Germinal center (tissue), 1 donor: ENCODE measurements around the gene RRP1B.
"Not testable (repeated sequence)": the region's sequence is repeated elsewhere in the genome, so short reads cannot be mapped to it uniquely, and the experiment has no call there.

Source experiments
- DNase-seq: peaks from one replicate; pipeline ENCODE4 v3.0.0; 2012; ENCODE audit warnings: mixed read lengths, low spot score

Gene RRP1B

GRCh38 chr21:43667191-43667904, 8.0 kb downstream of the RRP1B start:
- no peak for DNase-seq

DNA sequence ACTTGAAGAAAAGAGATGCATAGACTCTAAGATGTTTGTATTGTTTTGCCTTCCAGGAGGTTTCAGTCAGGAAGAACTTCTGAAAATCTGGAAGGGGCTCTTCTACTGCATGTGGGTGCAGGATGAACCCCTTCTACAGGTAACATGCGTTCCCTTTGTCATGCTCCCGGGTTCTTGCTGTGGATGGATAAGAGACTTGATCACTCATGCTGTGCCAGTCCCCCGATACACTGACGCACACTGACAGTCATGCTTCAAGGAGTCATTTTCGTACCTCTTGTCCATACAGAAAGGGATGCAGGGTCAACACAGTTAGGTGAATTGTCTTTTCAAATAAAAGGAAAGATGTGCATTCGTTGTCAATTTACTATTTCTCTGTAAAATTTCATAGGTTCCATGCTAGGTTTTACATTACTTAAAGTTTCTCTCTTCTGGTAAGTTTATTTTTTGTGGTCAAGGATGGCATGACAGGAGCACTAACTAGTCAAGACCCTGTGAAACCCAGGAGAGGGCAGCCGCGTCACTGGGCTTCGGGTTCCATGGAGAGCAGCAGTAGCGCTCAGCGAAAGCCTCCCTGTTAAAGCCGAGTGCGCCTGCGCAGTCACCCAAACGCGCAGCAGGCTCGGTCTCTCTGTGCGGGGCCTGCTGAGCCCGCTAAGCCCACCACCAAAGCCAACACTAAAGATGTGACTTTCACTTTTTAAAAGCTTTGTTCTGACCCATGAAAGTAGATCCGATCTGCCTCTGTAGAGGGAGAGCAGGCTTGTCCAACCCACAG, 10.7 kb downstream of the RRP1B start:
- no peak for DNase-seq

GRCh38 chr21:43675871-43676270, 16.5 kb downstream of the RRP1B start:
- DNase-seq = no peak

- DNase-seq = no peak
These were observed 17.0 kb downstream of the RRP1B start for GRCh38 chr21:43676391-43676790.

DNA sequence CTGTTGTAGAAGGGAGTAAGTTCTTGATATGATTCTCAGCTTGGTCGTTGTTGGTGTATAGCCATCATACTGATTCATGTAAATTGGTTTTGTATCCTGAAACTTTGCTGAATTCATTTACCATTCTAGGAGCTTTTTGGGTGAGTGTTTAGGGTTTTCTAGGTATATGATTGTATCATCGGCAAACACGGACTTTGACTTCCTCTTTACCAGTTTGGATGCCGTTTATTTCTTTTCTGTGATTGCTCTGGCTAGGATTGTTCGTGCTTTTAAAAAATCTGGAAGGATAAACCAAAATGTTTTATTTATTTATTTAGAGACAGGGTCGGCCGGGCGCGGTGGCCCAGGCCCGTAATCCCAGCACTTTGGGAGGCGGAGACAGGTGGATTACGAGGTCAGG, 20.6 kb downstream of the RRP1B start:
- no peak for DNase-seq

- DNase-seq = not testable (repeated sequence)
These were observed 21.1 kb downstream of the RRP1B start for GRCh38 chr21:43680421-43680820.

DNA sequence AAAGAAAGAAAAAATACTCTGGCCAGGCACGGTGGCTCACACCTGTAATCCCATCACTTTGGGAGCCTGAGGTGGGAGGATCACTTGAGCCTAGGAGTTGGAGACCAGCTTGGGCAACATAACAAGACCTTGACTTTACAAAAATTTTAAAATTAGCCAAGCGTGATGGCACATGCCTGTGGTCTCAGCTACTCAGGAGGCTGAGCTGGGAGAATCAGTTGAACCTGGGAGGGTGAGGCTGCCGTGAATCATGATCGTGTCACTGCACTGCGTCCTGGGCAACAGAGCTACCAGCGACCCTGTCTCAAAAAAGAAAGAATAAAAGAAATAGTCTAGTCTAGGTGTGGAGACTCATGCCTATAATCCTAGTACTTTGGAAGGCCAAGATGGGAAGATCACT, 22.3 kb downstream of the RRP1B start:
- no peak for DNase-seq

DNA sequence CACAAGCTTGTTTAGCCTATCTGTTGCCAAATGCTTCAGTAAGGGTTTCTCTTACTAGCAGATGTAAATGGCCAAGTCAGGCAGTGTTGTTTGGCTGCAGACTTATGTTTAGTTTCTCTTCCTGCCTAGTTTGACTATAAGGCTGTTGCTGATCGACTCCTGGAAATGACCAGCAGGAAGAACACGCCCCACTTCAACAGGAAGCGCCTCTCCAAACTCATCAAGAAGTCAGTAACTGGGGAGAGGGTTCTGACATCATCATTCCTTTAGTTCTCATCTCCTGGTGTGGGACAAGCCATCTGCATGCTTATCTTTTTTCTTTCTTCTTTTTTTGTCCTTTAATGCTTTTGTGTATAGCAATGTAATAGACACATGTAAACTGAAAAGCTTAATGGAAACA, 25.1 kb downstream of the RRP1B start:
- no peak for DNase-seq

DNA sequence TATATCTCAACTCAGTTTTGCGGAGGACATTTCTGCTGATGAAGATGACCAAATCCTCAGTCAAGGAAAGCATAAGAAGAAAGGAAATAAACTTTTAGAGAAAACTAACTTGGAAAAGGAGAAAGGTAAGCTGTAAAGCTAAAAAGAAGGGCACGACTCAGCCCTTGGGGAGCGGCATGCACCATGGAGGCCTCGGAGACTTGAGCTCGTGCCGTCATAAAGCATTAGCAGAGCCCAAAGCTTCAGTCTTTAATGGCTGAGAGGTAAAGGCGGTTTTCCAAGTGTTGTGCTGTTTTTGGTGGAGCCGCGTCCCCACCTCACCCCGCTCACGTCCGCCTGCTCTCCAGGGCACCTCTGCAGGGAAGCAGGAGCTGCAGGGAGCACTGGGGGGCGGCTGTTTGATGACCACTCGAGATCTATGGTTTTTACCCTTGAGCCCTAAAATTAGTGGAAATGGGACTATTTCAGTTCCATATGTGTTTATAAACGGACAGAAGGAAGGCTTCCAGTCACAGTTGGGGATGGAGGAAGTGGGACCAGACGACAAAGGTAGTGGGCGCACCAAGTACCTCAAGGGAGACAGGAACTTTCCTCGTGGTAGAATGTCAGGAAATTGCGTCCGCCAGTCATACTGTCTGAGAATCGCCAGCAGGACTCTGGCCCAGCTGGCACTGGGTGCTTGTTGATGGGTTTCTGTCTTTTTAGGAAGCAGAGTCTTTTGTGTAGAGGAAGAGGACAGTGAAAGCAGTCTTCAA, 27.6 kb downstream of the RRP1B start:
- no peak for DNase-seq

DNA sequence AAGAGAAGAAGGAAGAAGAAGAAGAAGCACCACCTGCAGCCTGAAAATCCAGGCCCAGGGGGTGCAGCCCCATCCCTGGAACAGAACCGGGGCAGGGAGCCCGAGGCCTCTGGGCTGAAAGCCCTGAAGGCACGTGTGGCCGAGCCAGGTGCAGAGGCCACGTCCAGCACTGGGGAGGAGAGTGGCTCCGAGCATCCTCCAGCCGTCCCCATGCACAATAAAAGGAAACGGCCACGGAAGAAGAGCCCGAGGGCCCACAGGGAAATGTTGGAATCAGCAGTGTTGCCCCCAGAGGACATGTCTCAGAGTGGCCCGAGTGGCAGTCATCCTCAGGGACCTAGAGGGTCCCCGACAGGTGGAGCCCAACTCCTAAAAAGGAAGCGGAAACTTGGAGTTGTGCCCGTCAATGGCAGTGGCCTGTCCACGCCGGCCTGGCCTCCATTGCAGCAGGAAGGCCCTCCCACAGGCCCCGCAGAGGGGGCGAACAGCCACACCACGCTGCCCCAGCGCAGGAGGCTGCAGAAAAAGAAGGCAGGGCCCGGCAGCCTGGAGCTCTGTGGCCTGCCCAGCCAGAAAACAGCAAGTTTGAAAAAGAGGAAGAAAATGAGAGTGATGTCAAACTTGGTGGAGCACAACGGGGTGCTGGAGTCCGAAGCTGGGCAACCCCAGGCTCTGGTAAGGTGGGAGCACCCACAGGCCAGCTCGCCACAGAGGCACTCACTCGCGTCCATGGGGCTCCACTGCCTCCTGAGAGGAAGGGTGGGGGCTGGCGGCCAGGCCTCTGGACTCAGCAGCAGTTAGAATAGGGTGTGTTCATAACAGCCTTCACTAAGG, 28.4 kb downstream of the RRP1B start:
- peak; percentile 47 for DNase-seq

GRCh38 chr21:43688906-43689305, 29.5 kb downstream of the RRP1B start:
- DNase-seq = no peak

- DNase-seq = no peak
These were observed 30.4 kb downstream of the RRP1B start for GRCh38 chr21:43689556-43690337.

DNA sequence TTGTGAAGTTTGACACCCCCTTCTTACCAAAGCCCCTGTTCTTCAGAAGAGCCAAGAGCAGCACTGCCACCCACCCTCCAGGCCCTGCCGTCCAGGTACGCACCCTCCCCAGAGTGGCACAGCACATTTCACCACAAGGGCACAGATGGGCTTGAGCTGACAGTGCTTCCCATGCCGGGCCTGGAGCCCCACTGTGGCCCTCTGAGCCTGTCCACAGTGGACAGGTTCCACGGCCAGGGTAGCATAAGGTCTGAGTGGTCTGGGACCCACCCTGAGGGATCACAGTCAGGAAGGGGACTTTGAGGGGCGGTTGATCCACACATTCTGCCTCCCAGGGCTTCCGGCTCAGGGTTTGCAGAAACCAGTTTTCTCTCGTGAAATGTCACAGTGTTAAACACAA, 31.0 kb downstream of the RRP1B start:
- DNase-seq = no peak

DNA sequence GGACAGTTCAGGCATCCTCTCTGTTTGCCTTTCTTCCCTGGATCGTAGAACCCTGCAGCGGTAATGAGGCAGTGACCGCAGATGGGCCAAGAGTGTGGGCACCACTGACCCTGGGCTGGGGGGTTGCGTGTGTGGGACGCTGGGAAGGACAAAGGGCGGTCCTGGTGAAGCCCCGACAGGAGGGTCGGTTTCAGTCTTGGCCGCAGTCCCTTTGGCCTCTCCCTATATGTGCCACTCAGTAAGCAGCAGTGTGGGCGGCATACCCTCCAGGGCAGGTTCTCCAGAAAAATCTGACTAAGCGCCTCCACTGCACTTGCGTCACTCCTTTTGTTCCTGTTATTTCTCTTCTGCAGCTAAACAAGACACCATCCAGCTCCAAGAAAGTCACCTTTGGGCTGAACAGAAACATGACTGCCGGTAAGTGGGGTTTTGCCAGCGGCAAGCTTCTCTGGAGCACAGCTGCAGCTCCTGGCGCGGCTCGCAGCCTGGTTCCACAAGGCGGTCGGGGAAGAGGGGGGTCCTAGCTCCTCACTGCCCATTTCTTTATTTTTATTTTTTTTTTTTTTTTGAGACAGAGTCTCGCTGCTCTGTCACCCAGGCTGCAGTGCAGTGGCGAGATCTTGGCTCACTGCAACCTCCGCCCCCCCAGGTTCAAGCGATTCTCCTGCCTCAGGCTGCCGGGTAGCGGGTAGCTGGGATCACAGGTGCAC, 31.9 kb downstream of the RRP1B start:
- no peak for DNase-seq

GRCh38 chr21:43691801-43692200, 32.4 kb downstream of the RRP1B start:
- DNase-seq = no peak

GRCh38 chr21:43692949-43693348, 33.6 kb downstream of the RRP1B start:
- no peak for DNase-seq

GRCh38 chr21:43693981-43694380, 34.6 kb downstream of the RRP1B start:
- DNase-seq = no peak

GRCh38 chr21:43694437-43695079, 35.2 kb downstream of the RRP1B start:
- DNase-seq = no peak

DNA sequence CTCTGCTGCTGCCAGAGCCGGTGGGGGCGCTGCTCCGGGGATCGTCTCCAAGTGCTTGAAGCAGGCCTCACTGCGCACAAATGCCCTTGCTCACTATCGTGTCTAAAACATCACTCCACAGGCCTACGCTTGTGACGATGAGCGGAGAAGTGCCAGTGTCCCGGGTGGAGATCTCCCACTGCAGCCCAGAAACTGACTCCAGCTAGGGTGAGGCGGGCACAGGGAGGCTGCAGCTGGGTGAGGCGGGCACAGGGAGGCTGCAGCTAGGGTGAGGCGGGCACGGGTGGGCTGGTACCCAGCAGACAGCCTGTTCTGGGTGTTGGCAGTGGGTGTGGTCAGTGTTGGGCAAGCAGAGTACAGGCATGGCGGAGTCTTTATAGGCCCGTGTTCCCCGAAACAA, 36.9 kb downstream of the RRP1B start:
- no peak for DNase-seq
